Endothelial cell of umbilical vein (primary cell): Measurements from ENCODE around the gene ALG8. TPM values are rescaled to one million over a fixed set of nuclear protein-coding genes. Genes with fewer than 3 reads are reported as not detected.

Experiments
- BruUV-seq: library from RNA; stranded (reverse); fragments of 400-500 nt; replicated peaks from 2 replicates; lab custom pipeline; 2021; lab: Mats Ljungman, UMichigan
- CTCF ChIA-PET: fragments of 300-600, 350-600 bp; sonication (Branson Sonifier 250); formaldehyde crosslinking; loops from one replicate; lab custom pipeline; 2021; ENCODE audit warnings: antibody characterized with exemption, inconsistent platforms; lab: Charles Lee
- POLR2A ChIA-PET: fragments of 300-600, 350-600 bp; sonication (Branson Sonifier 250); formaldehyde crosslinking; loops from one replicate; lab custom pipeline; 2021; ENCODE audit warnings: antibody characterized with exemption, inconsistent platforms; lab: Charles Lee
- DNase-seq: peaks from one replicate; pipeline ENCODE4 v3.0.0-alpha.2; 2011; ENCODE audit warnings: low read depth, low spot score
- FAIRE-seq: peaks from 2 replicates; lab custom pipeline; 2011; peaks lifted over from hg19 to GRCh38; lab: Jason Lieb, UNC
- H2AFZ ChIP-seq: 2 replicates; pipeline ENCODE4 v1.6.0; 2012; ENCODE audit warnings: low read depth, low read length, control low read depth, inconsistent platforms
- H3K27ac ChIP-seq: 2 replicates; pipeline ENCODE4 v1.5.1; 2011; ENCODE audit warnings: low read depth, mild to moderate bottlenecking, control low read depth, low read length, moderate library complexity; ENCODE audit not compliant: insufficient read depth
- H3K27me3 ChIP-seq, 2 experiments: 2 replicates each; pipeline versions ENCODE4 v1.6.0 to v1.6.1; 2011; ENCODE audit warnings: low read length in 2 of 2, mixed read lengths in 1 of 2; ENCODE audit not compliant: control insufficient read depth in 2 of 2, insufficient read depth in 2 of 2
- H3K36me3 ChIP-seq, 2 experiments: 2 replicates in 1 of 2; 3 replicates in 1 of 2; pipeline ENCODE4 v1.5.1; 2011; ENCODE audit warnings: low read length in 2 of 2, mild to moderate bottlenecking in 1 of 2, moderate library complexity in 1 of 2; ENCODE audit not compliant: control insufficient read depth in 2 of 2, insufficient read depth in 2 of 2; ENCODE audit errors: extremely low read depth in 1 of 2
- H3K4me1 ChIP-seq: 3 replicates; pipeline ENCODE4 v1.5.1; 2011; ENCODE audit warnings: mild to moderate bottlenecking, low read length; ENCODE audit not compliant: control insufficient read depth, insufficient read depth; ENCODE audit errors: extremely low read depth
- H3K4me2 ChIP-seq: 2 replicates; pipeline ENCODE4 v1.6.1; 2011; ENCODE audit warnings: low read length, control low read depth, mixed read lengths; ENCODE audit not compliant: insufficient read depth
- H3K4me3 ChIP-seq, 3 experiments: fragments of 200-600 bp in 1 of 3; sonication (generic), shearing (Covaris generic) in 1 of 3; replicated peaks in 1 of 3; 2 replicates each; pipeline ENCODE4 v1.5.1; 2011 to 2016; ENCODE audit warnings: control low read depth in 3 of 3, low read length in 3 of 3, mild to moderate bottlenecking in 2 of 3, inconsistent platforms in 1 of 3, low read depth in 1 of 3, moderate library complexity in 1 of 3; ENCODE audit not compliant: insufficient read depth in 1 of 3
- H3K79me2 ChIP-seq: 2 replicates; pipeline ENCODE4 v1.6.0; 2012; ENCODE audit warnings: low read length, inconsistent platforms; ENCODE audit not compliant: control insufficient read depth, insufficient read depth
- H3K9ac ChIP-seq: replicated peaks from 2 replicates; pipeline ENCODE3; 2011; ENCODE audit warnings: low read length, control low read depth; ENCODE audit not compliant: insufficient read depth; ENCODE audit errors: extremely low read depth
- H3K9me1 ChIP-seq: replicated peaks from 3 replicates; pipeline ENCODE4 v1.6.0; 2011; ENCODE audit warnings: mild to moderate bottlenecking, low read length; ENCODE audit not compliant: control insufficient read depth, insufficient read depth; ENCODE audit errors: extremely low read depth
- H3K9me3 ChIP-seq: replicated peaks from 2 replicates; pipeline ENCODE4 v1.5.1; 2012; ENCODE audit warnings: low read length, inconsistent platforms; ENCODE audit not compliant: control insufficient read depth, insufficient read depth
- H4K20me1 ChIP-seq: replicated peaks from 2 replicates; pipeline ENCODE3; 2011; ENCODE audit warnings: mild to moderate bottlenecking, low read length; ENCODE audit not compliant: control insufficient read depth, insufficient read depth; ENCODE audit errors: extremely low read depth
- CTCF ChIP-seq, 2 donors: IDR thresholded peaks; 1 replicate in 1 of 2; 2 replicates in 1 of 2; pipeline ENCODE4 v1.5.1; 2011; ENCODE audit warnings: low read length in 2 of 2, mild to moderate bottlenecking in 2 of 2, moderate library complexity in 2 of 2, control low read depth in 1 of 2, inconsistent platforms in 1 of 2, low read depth in 1 of 2; ENCODE audit not compliant: insufficient read depth in 1 of 2; ENCODE audit errors: extremely low read depth in 1 of 2
- EZH2 ChIP-seq: IDR thresholded peaks from 2 replicates; pipeline ENCODE4 v1.6.1; 2012; ENCODE audit warnings: borderline replicate concordance, low read depth, mild to moderate bottlenecking, moderate library complexity, low read length, inconsistent platforms; ENCODE audit not compliant: severe bottlenecking
- FOS ChIP-seq: IDR thresholded peaks from 2 replicates; pipeline ENCODE4 v1.6.1; 2011; ENCODE audit warnings: mild to moderate bottlenecking, low read length, moderate library complexity, borderline replicate concordance; ENCODE audit not compliant: insufficient read depth
- GATA2 ChIP-seq: IDR thresholded peaks from 2 replicates; pipeline ENCODE4 v1.7.0; 2011; ENCODE audit warnings: low read depth, mild to moderate bottlenecking, moderate library complexity, mixed read lengths, low read length; ENCODE audit not compliant: insufficient read length, insufficient read depth
- JUN ChIP-seq: IDR thresholded peaks from 2 replicates; pipeline ENCODE4 v1.6.1; 2011; ENCODE audit warnings: borderline replicate concordance, low read depth; ENCODE audit not compliant: insufficient read length, insufficient read depth
- MYC ChIP-seq: IDR thresholded peaks from one replicate; pipeline ENCODE4 v1.6.1; 2011; ENCODE audit warnings: mild to moderate bottlenecking, low read depth, low read length
- POLR2A ChIP-seq: IDR thresholded peaks from 2 replicates; pipeline ENCODE4 v1.6.1; 2012; ENCODE audit warnings: low read depth, mild to moderate bottlenecking, control low read depth, low read length
- POLR2AphosphoS5 ChIP-seq: IDR thresholded peaks from 2 replicates; pipeline ENCODE4 v1.6.1; 2012; ENCODE audit warnings: low read depth, mild to moderate bottlenecking, control low read depth, low read length, moderate library complexity; ENCODE audit not compliant: insufficient read depth
- dilution Hi-C: fragments of 300-500 bp; cut with MboI; formaldehyde crosslinking; loops from one replicate; pipeline ENCODE4 v1.15.0; 2019; ENCODE audit warnings: low sequenced_read_pairs; ENCODE audit not compliant: extremely low pct_ligation_motif_present
- intact Hi-C: fragments of 100-400 bp; cut with micrococcal nuclease; formaldehyde crosslinking; loops from one replicate; pipeline ENCODE4 v1.10.0; 2022
- polyA plus RNA-seq, 4 experiments: library from polyadenylated mRNA; depleted of rRNA in 3 of 4; stranded (reverse) in 3 of 4; unstranded in 1 of 4; fragments of >200 nt; gene quantifications; 2 replicates each; pipeline versions ENCODE4 v1.2.1 to v1.2.3, GENCODE V29; 2011 to 2012; ENCODE audit warnings: missing spikeins in 1 of 4
- total RNA-seq: library from RNA; stranded (reverse); gene quantifications from 2 replicates; pipeline ENCODE4 v1.2.3, GENCODE V29; 2021

The ALG8 gene
- total and polyA plus RNA-seq, 2 donors (not counting 3 experiments of a cell fraction or from before 2014, with no cell fraction given): 43.9 to 48.2 TPM

- intact Hi-C loops (loop anchor here (1.0 kb wide), 1 partner anchor 51 kb away; no protein-coding TSS in a partner anchor), dilution Hi-C loops (no loop called here)
- DNase-seq (no peak), FAIRE-seq (no peak)
- H3K4me2 ChIP-seq: no peak overlapping the region
- H3K4me3 ChIP-seq: no peak overlapping the region
- H3K9me3 ChIP-seq: no peaks in the 10 kb centered on the region
- peaks cover 15% of the 10 kb centered on the region for H3K4me1 ChIP-seq
- H3K27ac ChIP-seq: no peak overlapping the region
- H3K79me2 ChIP-seq: peaks cover 17% of the 10 kb centered on the region
- no peaks in the 10 kb centered on the region for H3K27me3 ChIP-seq
- TF ChIP-seq GATA2 (no peak), JUN (no peak), POLR2AphosphoS5 (no peak), POLR2A (no peak), CTCF (IDR thresholded peaks at IDR 0.05; ENCODE audit: extremely low read depth in 1 of 2, insufficient read depth in 1 of 2, low read depth in 1 of 2, low read length in 2 of 2) (no peak), EZH2 (no peak), MYC (no peak), FOS (no peak)
- H4K20me1 ChIP-seq: no peaks in the 10 kb centered on the region
- POLR2A ChIA-PET: interaction anchor here (0.6 kb wide), 1 partner anchor 271 kb away, joined by 6 read pairs; no protein-coding TSS in a partner anchor
- H3K36me3 ChIP-seq: no peaks in the 10 kb centered on the region
- CTCF ChIA-PET: interaction anchor here (1.4 kb wide), 1 partner anchor 481 kb away, joined by 4 read pairs; no protein-coding TSS in a partner anchor
- H3K9me1 ChIP-seq: no peaks in the 10 kb centered on the region
- H2AFZ ChIP-seq: no peak overlapping the region
- BruUV-seq: no TSS peak
- no peak overlapping the region for H3K9ac ChIP-seq
Observed at GRCh38 chr11:78083021-78083420, 56.4 kb downstream of the ALG8 start.
